ENCODE measurements around the gene GALNT16.

DNA sequence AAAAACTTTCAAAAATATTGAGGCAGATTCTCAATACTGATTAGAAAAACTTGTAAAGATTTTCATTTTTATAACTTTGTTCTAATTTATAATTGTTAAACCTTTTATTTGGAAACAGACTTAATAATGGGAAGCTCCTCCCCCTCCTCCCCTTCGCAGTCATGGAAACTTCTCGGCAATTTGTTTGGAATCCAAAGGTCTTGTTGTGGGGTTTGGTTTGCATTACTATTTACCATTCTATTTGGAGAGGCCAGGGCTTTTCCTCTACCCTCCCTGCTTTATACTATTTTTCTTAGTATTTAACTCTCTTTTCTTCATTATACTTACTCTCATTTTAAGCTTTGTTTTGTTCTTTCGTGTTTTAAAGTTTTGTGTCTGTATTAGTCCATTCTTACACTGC lies 144.5 kb downstream of the GALNT16 start:
- TF ChIP-seq ESRRG (CRISPR knock-in tag; IDR thresholded peaks at IDR 0.05) (no peak), ARNTL (CRISPR knock-in tag; IDR thresholded peaks at IDR 0.05; ENCODE audit: borderline replicate concordance, low read depth) (no peak), CSDC2 (CRISPR knock-in tag; IDR thresholded peaks at IDR 0.05) (no peak), OSR1 (CRISPR knock-in tag; IDR thresholded peaks at IDR 0.05) (no peak), ZC3H10 (CRISPR knock-in tag; IDR thresholded peaks at IDR 0.05) (no peak), RARB (CRISPR knock-in tag; IDR thresholded peaks at IDR 0.05) (no peak), TOX (CRISPR knock-in tag; IDR thresholded peaks at IDR 0.05; ENCODE audit: borderline replicate concordance) (no peak), ZNF70 (CRISPR knock-in tag; IDR thresholded peaks at IDR 0.05) (no peak), BACH2 (CRISPR knock-in tag; IDR thresholded peaks at IDR 0.05; ENCODE audit: borderline replicate concordance) (no peak), ZFP3 (CRISPR knock-in tag; IDR thresholded peaks at IDR 0.05) (no peak)
- TF ChIP-seq, protein P1, sequence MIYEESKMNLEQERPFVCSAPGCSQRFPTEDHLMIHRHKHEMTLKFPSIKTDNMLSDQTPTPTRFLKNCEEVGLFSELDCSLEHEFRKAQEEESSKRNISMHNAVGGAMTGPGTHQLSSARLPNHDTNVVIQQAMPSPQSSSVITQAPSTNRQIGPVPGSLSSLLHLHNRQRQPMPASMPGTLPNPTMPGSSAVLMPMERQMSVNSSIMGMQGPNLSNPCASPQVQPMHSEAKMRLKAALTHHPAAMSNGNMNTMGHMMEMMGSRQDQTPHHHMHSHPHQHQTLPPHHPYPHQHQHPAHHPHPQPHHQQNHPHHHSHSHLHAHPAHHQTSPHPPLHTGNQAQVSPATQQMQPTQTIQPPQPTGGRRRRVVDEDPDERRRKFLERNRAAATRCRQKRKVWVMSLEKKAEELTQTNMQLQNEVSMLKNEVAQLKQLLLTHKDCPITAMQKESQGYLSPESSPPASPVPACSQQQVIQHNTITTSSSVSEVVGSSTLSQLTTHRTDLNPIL (CRISPR knock-in tag; IDR thresholded peaks at IDR 0.05; ENCODE audit: low read depth), result no peak
- TF ChIP-seq, protein P2, sequence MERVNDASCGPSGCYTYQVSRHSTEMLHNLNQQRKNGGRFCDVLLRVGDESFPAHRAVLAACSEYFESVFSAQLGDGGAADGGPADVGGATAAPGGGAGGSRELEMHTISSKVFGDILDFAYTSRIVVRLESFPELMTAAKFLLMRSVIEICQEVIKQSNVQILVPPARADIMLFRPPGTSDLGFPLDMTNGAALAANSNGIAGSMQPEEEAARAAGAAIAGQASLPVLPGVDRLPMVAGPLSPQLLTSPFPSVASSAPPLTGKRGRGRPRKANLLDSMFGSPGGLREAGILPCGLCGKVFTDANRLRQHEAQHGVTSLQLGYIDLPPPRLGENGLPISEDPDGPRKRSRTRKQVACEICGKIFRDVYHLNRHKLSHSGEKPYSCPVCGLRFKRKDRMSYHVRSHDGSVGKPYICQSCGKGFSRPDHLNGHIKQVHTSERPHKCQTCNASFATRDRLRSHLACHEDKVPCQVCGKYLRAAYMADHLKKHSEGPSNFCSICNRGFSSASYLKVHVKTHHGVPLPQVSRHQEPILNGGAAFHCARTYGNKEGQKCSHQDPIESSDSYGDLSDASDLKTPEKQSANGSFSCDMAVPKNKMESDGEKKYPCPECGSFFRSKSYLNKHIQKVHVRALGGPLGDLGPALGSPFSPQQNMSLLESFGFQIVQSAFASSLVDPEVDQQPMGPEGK (CRISPR knock-in tag; IDR thresholded peaks at IDR 0.05; ENCODE audit: borderline replicate concordance), result no peak
- TF ChIP-seq, protein P3, sequence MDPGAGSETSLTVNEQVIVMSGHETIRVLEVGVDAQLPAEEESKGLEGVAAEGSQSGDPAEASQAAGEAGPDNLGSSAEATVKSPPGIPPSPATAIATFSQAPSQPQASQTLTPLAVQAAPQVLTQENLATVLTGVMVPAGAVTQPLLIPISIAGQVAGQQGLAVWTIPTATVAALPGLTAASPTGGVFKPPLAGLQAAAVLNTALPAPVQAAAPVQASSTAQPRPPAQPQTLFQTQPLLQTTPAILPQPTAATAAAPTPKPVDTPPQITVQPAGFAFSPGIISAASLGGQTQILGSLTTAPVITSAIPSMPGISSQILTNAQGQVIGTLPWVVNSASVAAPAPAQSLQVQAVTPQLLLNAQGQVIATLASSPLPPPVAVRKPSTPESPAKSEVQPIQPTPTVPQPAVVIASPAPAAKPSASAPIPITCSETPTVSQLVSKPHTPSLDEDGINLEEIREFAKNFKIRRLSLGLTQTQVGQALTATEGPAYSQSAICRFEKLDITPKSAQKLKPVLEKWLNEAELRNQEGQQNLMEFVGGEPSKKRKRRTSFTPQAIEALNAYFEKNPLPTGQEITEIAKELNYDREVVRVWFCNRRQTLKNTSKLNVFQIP (CRISPR knock-in tag; IDR thresholded peaks at IDR 0.05; ENCODE audit: borderline replicate concordance, low read depth), result no peak
- TF ChIP-seq, protein P4, sequence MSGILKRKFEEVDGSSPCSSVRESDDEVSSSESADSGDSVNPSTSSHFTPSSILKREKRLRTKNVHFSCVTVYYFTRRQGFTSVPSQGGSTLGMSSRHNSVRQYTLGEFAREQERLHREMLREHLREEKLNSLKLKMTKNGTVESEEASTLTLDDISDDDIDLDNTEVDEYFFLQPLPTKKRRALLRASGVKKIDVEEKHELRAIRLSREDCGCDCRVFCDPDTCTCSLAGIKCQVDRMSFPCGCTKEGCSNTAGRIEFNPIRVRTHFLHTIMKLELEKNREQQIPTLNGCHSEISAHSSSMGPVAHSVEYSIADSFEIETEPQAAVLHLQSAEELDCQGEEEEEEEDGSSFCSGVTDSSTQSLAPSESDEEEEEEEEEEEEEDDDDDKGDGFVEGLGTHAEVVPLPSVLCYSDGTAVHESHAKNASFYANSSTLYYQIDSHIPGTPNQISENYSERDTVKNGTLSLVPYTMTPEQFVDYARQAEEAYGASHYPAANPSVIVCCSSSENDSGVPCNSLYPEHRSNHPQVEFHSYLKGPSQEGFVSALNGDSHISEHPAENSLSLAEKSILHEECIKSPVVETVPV (CRISPR knock-in tag; IDR thresholded peaks at IDR 0.05), result no peak

All from SK-N-SH treated with all-trans-retinoic acid at 6 μM for 48 hours (cell line).